Measurements from ENCODE around the gene RBMX2. TPM values are rescaled to one million over a fixed set of nuclear protein-coding genes. Genes with fewer than 3 reads are reported as not detected.

The RBMX2 gene
- total RNA-seq, 1 donor from 2014 or later: 26.5 TPM

GRCh38 chrX:130414800-130415199 is 13.0 kb downstream of the RBMX2 start:
- peaks cover 11% of the 10 kb centered on the region for H3K36me3 Mint-ChIP-seq (ENCODE audit: low read depth)
- H3K27ac Mint-ChIP-seq (ENCODE audit: unreplicated experiment): no peak overlapping the region
- H3K27me3 Mint-ChIP-seq (ENCODE audit: low read depth): no peaks in the 10 kb centered on the region
- peaks cover 2% of the 10 kb centered on the region for H3K9me3 Mint-ChIP-seq
- H3K4me1 Mint-ChIP-seq: no peaks in the 10 kb centered on the region
- H3K4me3 Mint-ChIP-seq: no peak overlapping the region
- TF ChIP-seq CTCF (conservative IDR thresholded peaks at IDR 0.05): no peak
- no peak for DNase-seq (ENCODE audit: low read depth, low spot score)

- TF ChIP-seq CTCF (conservative IDR thresholded peaks at IDR 0.05): no peak
- Mint-ChIP-seq H3K27ac (ENCODE audit: unreplicated experiment) (no peak overlapping the region), H3K36me3 (ENCODE audit: low read depth) (peaks cover 11% of the 10 kb centered on the region)
Observed at GRCh38 chrX:130415201-130415600, 13.4 kb downstream of the RBMX2 start.

GRCh38 chrX:130416785-130417184 is 15.0 kb downstream of the RBMX2 start:
- H3K27ac Mint-ChIP-seq (ENCODE audit: unreplicated experiment): no peak overlapping the region

More at GRCh38 chrX:130415201-130415600, 13.4 kb downstream of the RBMX2 start:
- no peaks in the 10 kb centered on the region for H3K4me1 Mint-ChIP-seq
- no peak overlapping the region for H3K4me3 Mint-ChIP-seq
- DNase-seq (ENCODE audit: low read depth, low spot score): no peak
- peaks cover 2% of the 10 kb centered on the region for H3K9me3 Mint-ChIP-seq
- H3K27me3 Mint-ChIP-seq (ENCODE audit: low read depth): no peaks in the 10 kb centered on the region

GRCh38 chrX:130418066-130418465 is 16.3 kb downstream of the RBMX2 start:
- Mint-ChIP-seq H3K36me3 (ENCODE audit: low read depth) (peaks cover 6% of the 10 kb centered on the region), H3K27me3 (ENCODE audit: low read depth) (no peaks in the 10 kb centered on the region), H3K9me3 (peaks cover 4% of the 10 kb centered on the region), H3K4me3 (no peak overlapping the region), H3K4me1 (no peaks in the 10 kb centered on the region), H3K27ac (ENCODE audit: unreplicated experiment) (no peak overlapping the region)
- DNase-seq (ENCODE audit: low read depth, low spot score): no peak
- no peak for TF ChIP-seq CTCF (conservative IDR thresholded peaks at IDR 0.05)

More at GRCh38 chrX:130416785-130417184, 15.0 kb downstream of the RBMX2 start:
- Mint-ChIP-seq H3K4me3 (no peak overlapping the region), H3K9me3 (peaks cover 7% of the 10 kb centered on the region), H3K4me1 (no peaks in the 10 kb centered on the region), H3K27me3 (ENCODE audit: low read depth) (no peaks in the 10 kb centered on the region), H3K36me3 (ENCODE audit: low read depth) (peaks cover 6% of the 10 kb centered on the region)
- DNase-seq (ENCODE audit: low read depth, low spot score): no peak
- TF ChIP-seq CTCF (conservative IDR thresholded peaks at IDR 0.05): no peak

- H3K27ac Mint-ChIP-seq (ENCODE audit: unreplicated experiment): no peak overlapping the region
- H3K36me3 Mint-ChIP-seq (ENCODE audit: low read depth): peaks cover 6% of the 10 kb centered on the region
- no peak overlapping the region for H3K4me3 Mint-ChIP-seq
- no peak for DNase-seq (ENCODE audit: low read depth, low spot score)
- no peak for TF ChIP-seq CTCF (conservative IDR thresholded peaks at IDR 0.05)
- no peaks in the 10 kb centered on the region for H3K4me1 Mint-ChIP-seq
- peaks cover 7% of the 10 kb centered on the region for H3K9me3 Mint-ChIP-seq
- H3K27me3 Mint-ChIP-seq (ENCODE audit: low read depth): no peaks in the 10 kb centered on the region
Observed at GRCh38 chrX:130418740-130419139, 17.0 kb downstream of the RBMX2 start.

- H3K4me3 Mint-ChIP-seq: no peak overlapping the region
- no peak for DNase-seq (ENCODE audit: low read depth, low spot score)
- H3K36me3 Mint-ChIP-seq (ENCODE audit: low read depth): peaks cover 2% of the 10 kb centered on the region
- H3K27me3 Mint-ChIP-seq (ENCODE audit: low read depth): no peaks in the 10 kb centered on the region
- peaks cover 7% of the 10 kb centered on the region for H3K9me3 Mint-ChIP-seq
- H3K27ac Mint-ChIP-seq (ENCODE audit: unreplicated experiment): no peak overlapping the region
- H3K4me1 Mint-ChIP-seq: no peaks in the 10 kb centered on the region
- no peak for TF ChIP-seq CTCF (conservative IDR thresholded peaks at IDR 0.05)
Observed at GRCh38 chrX:130419263-130419662, 17.5 kb downstream of the RBMX2 start.

All from neural crest cell (in vitro differentiated cells).